HL-60 (cell line): Measurements from ENCODE around the gene KIF1B.

ENCODE experiments used
- DNase-seq, 2 experiments: peaks; one replicate each; pipeline ENCODE4 v3.0.0-alpha.2; 2010 to 2020; ENCODE audit warnings: low read depth in 1 of 2, low spot score in 1 of 2
- H3K27ac ChIP-seq: fragments of 250-450 bp; sonication (Bioruptor Pico); replicated peaks from 2 replicates; pipeline ENCODE4 v1.5.1; 2020; ENCODE audit warnings: mild to moderate bottlenecking, moderate library complexity
- H3K27me3 ChIP-seq: fragments of 250-450 bp; sonication (Bioruptor Pico); 2 replicates; pipeline ENCODE4 v1.5.1; 2021; ENCODE audit warnings: mild to moderate bottlenecking, moderate library complexity; ENCODE audit not compliant: insufficient read depth, poor library complexity, severe bottlenecking
- H3K4me3 ChIP-seq: replicated peaks from 2 replicates; pipeline ENCODE4 v1.5.1; 2011; ENCODE audit warnings: mild to moderate bottlenecking, control low read depth, low read length; ENCODE audit not compliant: insufficient read depth
- GABPA ChIP-seq: IDR thresholded peaks from 2 replicates; pipeline ENCODE4 v1.6.1; 2012; ENCODE audit warnings: low read depth
- POLR2AphosphoS5 ChIP-seq: IDR thresholded peaks from 2 replicates; pipeline ENCODE4 v1.6.1; 2012; ENCODE audit warnings: low read depth
- SPI1 ChIP-seq: IDR thresholded peaks from 2 replicates; pipeline ENCODE4 v1.6.1; 2012; ENCODE audit warnings: low read depth, mild to moderate bottlenecking, borderline replicate concordance
- TF ChIP-seq, protein P1 (sequence below): IDR thresholded peaks from one replicate; pipeline ENCODE4 v1.5.1; 2011; ENCODE audit warnings: low read length, control low read depth, inconsistent platforms; ENCODE audit not compliant: insufficient read depth
- TF ChIP-seq, protein P2 (sequence below): IDR thresholded peaks from 2 replicates; pipeline ENCODE4 v1.6.1; 2012; ENCODE audit warnings: low read depth; ENCODE audit not compliant: insufficient replicate concordance

The KIF1B gene

DNA sequence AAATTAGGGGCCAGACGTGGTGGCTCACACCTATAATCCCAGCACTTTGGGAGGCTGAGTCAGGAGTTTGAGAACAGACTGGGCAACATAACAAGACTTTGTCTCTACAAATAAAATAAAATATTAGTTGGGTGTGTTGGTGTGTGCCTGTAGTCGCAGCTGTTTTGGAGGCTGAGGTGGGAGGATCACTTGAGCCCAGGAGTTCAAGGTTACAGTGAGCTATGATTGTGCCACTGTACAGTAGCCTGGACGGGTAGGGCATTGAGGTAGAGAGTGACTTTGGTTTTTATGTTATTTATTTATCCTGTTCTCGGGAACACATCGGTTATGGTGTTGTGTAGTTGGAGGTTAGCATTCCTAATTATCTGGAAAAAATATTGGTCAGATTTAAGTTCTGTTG lies 19.5 kb downstream of the KIF1B start:
- Histone ChIP-seq H3K27ac (no peak overlapping the region), H3K27me3 (no peaks in the 10 kb centered on the region), H3K4me3 (no peak overlapping the region)
- no peak for DNase-seq
- no peak for TF ChIP-seq GABPA
- TF ChIP-seq, protein P1, sequence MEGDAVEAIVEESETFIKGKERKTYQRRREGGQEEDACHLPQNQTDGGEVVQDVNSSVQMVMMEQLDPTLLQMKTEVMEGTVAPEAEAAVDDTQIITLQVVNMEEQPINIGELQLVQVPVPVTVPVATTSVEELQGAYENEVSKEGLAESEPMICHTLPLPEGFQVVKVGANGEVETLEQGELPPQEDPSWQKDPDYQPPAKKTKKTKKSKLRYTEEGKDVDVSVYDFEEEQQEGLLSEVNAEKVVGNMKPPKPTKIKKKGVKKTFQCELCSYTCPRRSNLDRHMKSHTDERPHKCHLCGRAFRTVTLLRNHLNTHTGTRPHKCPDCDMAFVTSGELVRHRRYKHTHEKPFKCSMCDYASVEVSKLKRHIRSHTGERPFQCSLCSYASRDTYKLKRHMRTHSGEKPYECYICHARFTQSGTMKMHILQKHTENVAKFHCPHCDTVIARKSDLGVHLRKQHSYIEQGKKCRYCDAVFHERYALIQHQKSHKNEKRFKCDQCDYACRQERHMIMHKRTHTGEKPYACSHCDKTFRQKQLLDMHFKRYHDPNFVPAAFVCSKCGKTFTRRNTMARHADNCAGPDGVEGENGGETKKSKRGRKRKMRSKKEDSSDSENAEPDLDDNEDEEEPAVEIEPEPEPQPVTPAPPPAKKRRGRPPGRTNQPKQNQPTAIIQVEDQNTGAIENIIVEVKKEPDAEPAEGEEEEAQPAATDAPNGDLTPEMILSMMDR: no peak
- no peak for TF ChIP-seq SPI1
- no peak for TF ChIP-seq POLR2AphosphoS5
- TF ChIP-seq, protein P2, sequence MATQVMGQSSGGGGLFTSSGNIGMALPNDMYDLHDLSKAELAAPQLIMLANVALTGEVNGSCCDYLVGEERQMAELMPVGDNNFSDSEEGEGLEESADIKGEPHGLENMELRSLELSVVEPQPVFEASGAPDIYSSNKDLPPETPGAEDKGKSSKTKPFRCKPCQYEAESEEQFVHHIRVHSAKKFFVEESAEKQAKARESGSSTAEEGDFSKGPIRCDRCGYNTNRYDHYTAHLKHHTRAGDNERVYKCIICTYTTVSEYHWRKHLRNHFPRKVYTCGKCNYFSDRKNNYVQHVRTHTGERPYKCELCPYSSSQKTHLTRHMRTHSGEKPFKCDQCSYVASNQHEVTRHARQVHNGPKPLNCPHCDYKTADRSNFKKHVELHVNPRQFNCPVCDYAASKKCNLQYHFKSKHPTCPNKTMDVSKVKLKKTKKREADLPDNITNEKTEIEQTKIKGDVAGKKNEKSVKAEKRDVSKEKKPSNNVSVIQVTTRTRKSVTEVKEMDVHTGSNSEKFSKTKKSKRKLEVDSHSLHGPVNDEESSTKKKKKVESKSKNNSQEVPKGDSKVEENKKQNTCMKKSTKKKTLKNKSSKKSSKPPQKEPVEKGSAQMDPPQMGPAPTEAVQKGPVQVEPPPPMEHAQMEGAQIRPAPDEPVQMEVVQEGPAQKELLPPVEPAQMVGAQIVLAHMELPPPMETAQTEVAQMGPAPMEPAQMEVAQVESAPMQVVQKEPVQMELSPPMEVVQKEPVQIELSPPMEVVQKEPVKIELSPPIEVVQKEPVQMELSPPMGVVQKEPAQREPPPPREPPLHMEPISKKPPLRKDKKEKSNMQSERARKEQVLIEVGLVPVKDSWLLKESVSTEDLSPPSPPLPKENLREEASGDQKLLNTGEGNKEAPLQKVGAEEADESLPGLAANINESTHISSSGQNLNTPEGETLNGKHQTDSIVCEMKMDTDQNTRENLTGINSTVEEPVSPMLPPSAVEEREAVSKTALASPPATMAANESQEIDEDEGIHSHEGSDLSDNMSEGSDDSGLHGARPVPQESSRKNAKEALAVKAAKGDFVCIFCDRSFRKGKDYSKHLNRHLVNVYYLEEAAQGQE: no peak

DNA sequence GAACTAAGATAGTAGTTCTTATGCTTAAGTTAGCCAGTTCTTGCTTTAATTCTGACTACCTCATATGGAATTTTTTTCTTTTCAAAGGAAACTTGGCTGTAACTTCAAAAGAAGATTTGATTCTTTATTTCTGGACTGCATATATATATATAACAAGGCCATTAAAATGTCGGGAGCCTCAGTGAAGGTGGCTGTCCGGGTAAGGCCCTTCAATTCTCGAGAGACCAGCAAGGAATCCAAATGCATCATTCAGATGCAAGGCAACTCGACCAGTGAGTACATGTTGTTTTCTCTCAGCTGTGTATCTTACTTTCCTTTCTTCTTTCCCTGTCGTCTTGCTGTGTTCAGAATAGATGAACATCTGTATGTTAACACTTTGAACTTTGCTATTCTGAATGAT lies 21.8 kb downstream of the KIF1B start:
- DNase-seq: no peak
- no peaks in the 10 kb centered on the region for H3K27me3 ChIP-seq
- no peak for TF ChIP-seq GABPA
- TF ChIP-seq SPI1: no peak
- no peak for TF ChIP-seq POLR2AphosphoS5
- TF ChIP-seq, protein P2: no peak
- TF ChIP-seq, protein P1: no peak

DNA sequence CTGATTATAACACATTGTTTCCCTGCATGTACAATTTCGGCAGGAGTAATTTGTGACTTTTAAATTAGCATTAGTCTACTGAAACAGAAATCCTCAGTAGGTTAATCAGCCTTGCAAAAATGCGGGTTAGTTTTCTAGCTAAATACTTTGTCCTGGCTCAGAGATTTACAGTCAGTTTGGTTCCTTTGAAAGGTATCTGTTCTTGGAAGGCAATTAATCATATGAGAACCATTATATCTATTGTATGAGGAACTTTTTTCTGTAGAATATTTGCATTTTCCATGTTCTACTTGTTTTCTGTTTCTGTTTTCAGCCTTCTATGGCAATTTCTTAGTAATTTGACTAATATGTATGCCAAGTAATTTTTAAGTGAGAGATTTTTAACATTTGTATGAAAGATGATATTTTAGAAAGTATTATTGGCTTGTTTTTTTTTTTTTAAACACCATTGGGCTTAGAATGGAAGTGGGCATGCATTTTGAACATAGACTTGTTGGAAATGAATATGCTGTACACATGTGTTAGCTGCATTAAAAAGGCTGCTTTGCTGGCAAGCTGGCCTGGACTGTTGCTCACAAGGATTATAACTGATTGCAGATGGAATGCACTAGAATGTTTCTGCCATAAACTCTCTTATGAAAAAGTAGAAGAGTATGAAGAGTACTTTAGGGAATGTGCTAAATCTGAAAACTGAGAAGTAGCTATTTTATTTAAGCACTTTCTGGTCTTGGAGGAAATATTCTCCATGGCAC lies 26.2 kb downstream of the KIF1B start:
- no peaks in the 10 kb centered on the region for H3K27me3 ChIP-seq
- DNase-seq: no peak
- TF ChIP-seq GABPA (no peak), SPI1 (no peak), POLR2AphosphoS5 (no peak)
- TF ChIP-seq, protein P1: no peak
- TF ChIP-seq, protein P2: no peak
- H3K27ac ChIP-seq: no peak overlapping the region
- H3K4me3 ChIP-seq: no peak overlapping the region

More for the DNA sequence above, 21.8 kb downstream of the KIF1B start:
- Histone ChIP-seq H3K4me3 (no peak overlapping the region), H3K27ac (no peak overlapping the region)
